T-cell (primary cell): ENCODE data around the gene ULK4. TPM values are rescaled to one million over a fixed set of nuclear protein-coding genes. Genes with fewer than 3 reads are reported as not detected.
"Not testable (repeated sequence)": the region's sequence is repeated elsewhere in the genome, so short reads cannot be mapped to it uniquely, and the experiment has no call there.

Source experiments
- ATAC-seq, 4 experiments: fragments of 200-7000 bp in 3 of 4; fragments of 150-1000 bp in 1 of 4; cut with Tn5 transposase; replicated peaks in 1 of 4; 1 replicate in 3 of 4; 2 replicates in 1 of 4; pipeline ENCODE4 v1.10.0; 2021; ENCODE audit warnings: moderate library complexity in 3 of 4, mild to moderate bottlenecking in 2 of 4, moderate number of reproducible peaks in 1 of 4
- CTCF ChIA-PET, 2 donors: fragments of 300-600 bp; sonication (Branson Sonifier 250); formaldehyde crosslinking; loops; one replicate each; lab custom pipeline; 2022; ENCODE audit warnings: antibody characterized with exemption in 2 of 2; lab: Charles Lee
- POLR2A ChIA-PET, 2 donors: fragments of 300-600 bp; sonication (Branson Sonifier 250); formaldehyde crosslinking; loops; one replicate each; lab custom pipeline; 2022; ENCODE audit warnings: antibody characterized with exemption in 2 of 2; lab: Charles Lee
- DNase-seq, 35 experiments: peaks; one replicate each; pipeline versions ENCODE4 v3.0.0 to v3.0.0-alpha.2; 2013 to 2023
- H3K27ac ChIP-seq: one replicate; pipeline ENCODE4 v1.5.1; 2013; ENCODE audit warnings: low read length
- H3K27me3 ChIP-seq, 2 experiments: replicated peaks in 1 of 2; 1 replicate in 1 of 2; 2 replicates in 1 of 2; pipeline versions ENCODE4 v1.6.1 to v1.7.0; 2013; ENCODE audit warnings: low read length in 1 of 2, mixed read lengths in 1 of 2; ENCODE audit not compliant: control insufficient read depth in 2 of 2, insufficient read depth in 2 of 2; ENCODE audit errors: extremely low read depth in 1 of 2
- H3K36me3 ChIP-seq, 2 donors: 1 replicate in 1 of 2; 2 replicates in 1 of 2; pipeline versions ENCODE4 v1.6.1 to v1.7.0; 2013; ENCODE audit warnings: low read length in 1 of 2; ENCODE audit not compliant: control insufficient read depth in 2 of 2, insufficient read depth in 1 of 2; ENCODE audit errors: extremely low read depth in 1 of 2
- H3K4me1 ChIP-seq, 2 experiments: 1 replicate in 1 of 2; 2 replicates in 1 of 2; pipeline versions ENCODE4 v1.6.1 to v1.7.0; 2013; ENCODE audit warnings: low read length in 2 of 2, mixed read lengths in 1 of 2; ENCODE audit not compliant: insufficient read depth in 2 of 2, control insufficient read depth in 1 of 2; ENCODE audit errors: extremely low read depth in 1 of 2
- H3K4me3 ChIP-seq, 2 donors: 1 replicate in 1 of 2; 2 replicates in 1 of 2; pipeline versions ENCODE4 v1.5.1 to v1.7.0; 2013; ENCODE audit warnings: mild to moderate bottlenecking in 2 of 2, low read length in 1 of 2, moderate library complexity in 1 of 2; ENCODE audit not compliant: control insufficient read depth in 1 of 2; ENCODE audit errors: extremely low read depth in 1 of 2
- H3K9me3 ChIP-seq: 2 replicates; pipeline ENCODE4 v1.7.0; 2013
- H3K27ac Mint-ChIP-seq, 2 donors: one replicate each; pipeline ENCODE4 v1.8.0; 2020 to 2021; ENCODE audit warnings: mild to moderate bottlenecking in 2 of 2, mixed read lengths in 2 of 2
- H3K27me3 Mint-ChIP-seq, 2 donors: one replicate each; pipeline ENCODE4 v1.8.0; 2021 to 2022; ENCODE audit warnings: mixed read lengths in 2 of 2
- H3K36me3 Mint-ChIP-seq: one replicate; pipeline ENCODE4 v1.8.0; 2021; ENCODE audit warnings: mixed read lengths
- H3K4me1 Mint-ChIP-seq, 3 donors: one replicate each; pipeline ENCODE4 v1.8.0; 2020 to 2022; ENCODE audit warnings: mixed read lengths in 3 of 3, mild to moderate bottlenecking in 1 of 3
- H3K4me3 Mint-ChIP-seq, 3 donors: one replicate each; pipeline ENCODE4 v1.8.0; 2020 to 2022; ENCODE audit warnings: mild to moderate bottlenecking in 3 of 3, mixed read lengths in 3 of 3, moderate library complexity in 3 of 3
- H3K9me3 Mint-ChIP-seq, 3 donors: one replicate each; pipeline ENCODE4 v1.8.0; 2020 to 2022; ENCODE audit warnings: mixed read lengths in 3 of 3
- WGBS: methylation state at CpG from one replicate; pipeline ENCODE4 v1.1.5; 2013; ENCODE audit warnings: missing lambda C conversion rate; ENCODE audit not compliant: insufficient coverage; 5-methylcytosine and 5-hydroxymethylcytosine counted together
- total RNA-seq, 35 experiments: library from RNA in 6 of 35; stranded (reverse) in 6 of 35; fragments of 120-200 nt in 1 of 35; gene quantifications; one replicate each; pipeline versions ENCODE4 v1.2.1 to v1.2.4 and lab custom pipeline; 2013 to 2026

Gene ULK4
- total RNA-seq, 5 donors from 2014 or later (not counting 1 experiment from before 2014, with no cell fraction given): 17.5 to 28.2 (median 19.7) TPM

- ChIA-PET POLR2A (no interaction called here), CTCF (no interaction called here)
- DNase-seq (no peak), ATAC-seq (no peak)
- no peaks in the 10 kb centered on the region for H3K9me3 Mint-ChIP-seq
- H3K4me1 Mint-ChIP-seq: no peaks in the 10 kb centered on the region
- Histone ChIP-seq H3K27me3 (no peaks in the 10 kb centered on the region), H3K9me3 (no peaks in the 10 kb centered on the region), H3K27ac (no peak overlapping the region), H3K36me3 (no peaks in the 10 kb centered on the region), H3K4me1 (no peaks in the 10 kb centered on the region), H3K4me3 (no peak overlapping the region)
- H3K27ac Mint-ChIP-seq: no peak overlapping the region
- peaks cover 12% of the 10 kb centered on the region for H3K36me3 Mint-ChIP-seq
- no peak overlapping the region for H3K4me3 Mint-ChIP-seq
- H3K27me3 Mint-ChIP-seq: no peaks in the 10 kb centered on the region
- no CpG with 5 or more reads among the region's 1 CpG for WGBS
Observed at GRCh38 chr3:41716471-41716870, 245.4 kb downstream of the ULK4 start.

- Histone ChIP-seq H3K27me3 (no peaks in the 10 kb centered on the region), H3K4me1 (no peaks in the 10 kb centered on the region), H3K4me3 (no peak overlapping the region), H3K9me3 (no peaks in the 10 kb centered on the region), H3K27ac (no peak overlapping the region), H3K36me3 (no peaks in the 10 kb centered on the region)
- ChIA-PET CTCF (interaction anchor here in 1 of 2 donors (1.0 kb wide), 1 partner anchor 17 kb away, joined by 5 read pairs; no protein-coding TSS in a partner anchor), POLR2A (no interaction called here)
- no peaks in the 10 kb centered on the region for H3K4me1 Mint-ChIP-seq
- ATAC-seq (no peak), DNase-seq (no peak)
- no peaks in the 10 kb centered on the region for H3K9me3 Mint-ChIP-seq
- peaks cover 21% of the 10 kb centered on the region for H3K36me3 Mint-ChIP-seq
- WGBS: 100% methylated on average over 1 of the region's 3 CpGs
- H3K4me3 Mint-ChIP-seq: no peak overlapping the region
- no peaks in the 10 kb centered on the region for H3K27me3 Mint-ChIP-seq
- no peak overlapping the region for H3K27ac Mint-ChIP-seq
Observed at GRCh38 chr3:41715376-41715775, 246.5 kb downstream of the ULK4 start.

GRCh38 chr3:41711651-41712050 is 250.3 kb downstream of the ULK4 start:
- ChIA-PET CTCF (no interaction called here), POLR2A (no interaction called here)
- DNase-seq (no peak), ATAC-seq (no peak)
- Histone ChIP-seq H3K9me3 (no peaks in the 10 kb centered on the region), H3K4me1 (no peaks in the 10 kb centered on the region), H3K36me3 (no peaks in the 10 kb centered on the region), H3K27ac (no peak overlapping the region), H3K27me3 (no peaks in the 10 kb centered on the region), H3K4me3 (no peak overlapping the region)
- Mint-ChIP-seq H3K27me3 (no peaks in the 10 kb centered on the region), H3K4me3 (no peak overlapping the region), H3K27ac (no peak overlapping the region), H3K4me1 (no peaks in the 10 kb centered on the region), H3K36me3 (peaks cover 38% of the 10 kb centered on the region), H3K9me3 (no peaks in the 10 kb centered on the region)

- 95% methylated on average over 7 of the region's 8 CpGs for WGBS
- Mint-ChIP-seq H3K27me3 (no peaks in the 10 kb centered on the region), H3K4me1 (no peaks in the 10 kb centered on the region), H3K36me3 (peaks cover 41% of the 10 kb centered on the region), H3K27ac (no peak overlapping the region), H3K9me3 (no peaks in the 10 kb centered on the region), H3K4me3 (no peak overlapping the region)
- H3K4me1 ChIP-seq: no peaks in the 10 kb centered on the region
- H3K27me3 ChIP-seq: no peaks in the 10 kb centered on the region
- H3K36me3 ChIP-seq: no peaks in the 10 kb centered on the region
- ATAC-seq (no peak), DNase-seq (no peak)
- no peak overlapping the region for H3K4me3 ChIP-seq
- ChIA-PET POLR2A (no interaction called here), CTCF (no interaction called here)
- H3K9me3 ChIP-seq: no peaks in the 10 kb centered on the region
- H3K27ac ChIP-seq: no peak overlapping the region
Observed at GRCh38 chr3:41710646-41711388, 251.1 kb downstream of the ULK4 start.

- H3K9me3 Mint-ChIP-seq, H3K4me1 Mint-ChIP-seq, CTCF ChIA-PET, ATAC-seq, H3K4me1 ChIP-seq, H3K27ac ChIP-seq, H3K4me3 Mint-ChIP-seq, H3K9me3 ChIP-seq, H3K27me3 ChIP-seq, H3K4me3 ChIP-seq, H3K27me3 Mint-ChIP-seq, H3K36me3 ChIP-seq, POLR2A ChIA-PET, DNase-seq, H3K27ac Mint-ChIP-seq: not testable (repeated sequence)
- peaks cover 47% of the 10 kb centered on the region for H3K36me3 Mint-ChIP-seq
- 67% methylated on average over 1 of the region's 8 CpGs for WGBS
Observed at GRCh38 chr3:41709213-41709612, 252.7 kb downstream of the ULK4 start.

- POLR2A ChIA-PET: no interaction called here
- Mint-ChIP-seq H3K27ac (no peak overlapping the region), H3K27me3 (no peaks in the 10 kb centered on the region), H3K36me3 (peaks cover 50% of the 10 kb centered on the region), H3K4me3 (no peak overlapping the region), H3K4me1 (no peaks in the 10 kb centered on the region), H3K9me3 (no peaks in the 10 kb centered on the region)
- Histone ChIP-seq H3K9me3 (no peaks in the 10 kb centered on the region), H3K27ac (no peak overlapping the region), H3K4me3 (no peak overlapping the region), H3K4me1 (no peaks in the 10 kb centered on the region), H3K36me3 (no peaks in the 10 kb centered on the region), H3K27me3 (no peaks in the 10 kb centered on the region)
- DNase-seq: no peak
- CTCF ChIA-PET: no interaction called here
- WGBS: 40% methylated on average over 1 of the region's 2 CpGs
- ATAC-seq: no peak
Observed at GRCh38 chr3:41708176-41708575, 253.7 kb downstream of the ULK4 start.

GRCh38 chr3:41705893-41706292 is 256.0 kb downstream of the ULK4 start:
- no peak overlapping the region for H3K4me3 Mint-ChIP-seq
- Histone ChIP-seq H3K4me3 (no peak overlapping the region), H3K4me1 (no peaks in the 10 kb centered on the region), H3K36me3 (no peaks in the 10 kb centered on the region), H3K27me3 (no peaks in the 10 kb centered on the region), H3K9me3 (no peaks in the 10 kb centered on the region), H3K27ac (no peak overlapping the region)
- no peaks in the 10 kb centered on the region for H3K9me3 Mint-ChIP-seq
- ChIA-PET POLR2A (no interaction called here), CTCF (no interaction called here)
- H3K27ac Mint-ChIP-seq: no peak overlapping the region
- no peak for DNase-seq
- ATAC-seq: no peak
- H3K27me3 Mint-ChIP-seq: no peaks in the 10 kb centered on the region
- no peaks in the 10 kb centered on the region for H3K4me1 Mint-ChIP-seq
- H3K36me3 Mint-ChIP-seq: peaks cover 45% of the 10 kb centered on the region
- 94% methylated on average over 5 of the region's 7 CpGs for WGBS
